ENCODE data around the gene TNFSF10.

GRCh38 chr3:172464306-172464705 lies 58.9 kb downstream of the TNFSF10 start:
- TF ChIP-seq EP300 (IDR thresholded peaks at IDR 0.05) (no peak), CTCF (IDR thresholded peaks at IDR 0.05) (no peak), POLR2A (IDR thresholded peaks at IDR 0.05) (no peak)

Measured in tibial nerve (tissue), 4 donors.